GM10266 (cell line): ENCODE data around the gene TAF1A.

ENCODE experiments used
- DNase-seq: peaks from one replicate; pipeline ENCODE4 v3.0.0; 2012; ENCODE audit errors: extremely low spot score
- TF ChIP-seq, protein P1 (sequence below): IDR thresholded peaks from 2 replicates; pipeline ENCODE4 v1.5.1; 2012; ENCODE audit warnings: mild to moderate bottlenecking, low read depth; ENCODE audit not compliant: control insufficient read depth, insufficient read depth; ENCODE audit errors: missing control alignments

Gene TAF1A

DNA sequence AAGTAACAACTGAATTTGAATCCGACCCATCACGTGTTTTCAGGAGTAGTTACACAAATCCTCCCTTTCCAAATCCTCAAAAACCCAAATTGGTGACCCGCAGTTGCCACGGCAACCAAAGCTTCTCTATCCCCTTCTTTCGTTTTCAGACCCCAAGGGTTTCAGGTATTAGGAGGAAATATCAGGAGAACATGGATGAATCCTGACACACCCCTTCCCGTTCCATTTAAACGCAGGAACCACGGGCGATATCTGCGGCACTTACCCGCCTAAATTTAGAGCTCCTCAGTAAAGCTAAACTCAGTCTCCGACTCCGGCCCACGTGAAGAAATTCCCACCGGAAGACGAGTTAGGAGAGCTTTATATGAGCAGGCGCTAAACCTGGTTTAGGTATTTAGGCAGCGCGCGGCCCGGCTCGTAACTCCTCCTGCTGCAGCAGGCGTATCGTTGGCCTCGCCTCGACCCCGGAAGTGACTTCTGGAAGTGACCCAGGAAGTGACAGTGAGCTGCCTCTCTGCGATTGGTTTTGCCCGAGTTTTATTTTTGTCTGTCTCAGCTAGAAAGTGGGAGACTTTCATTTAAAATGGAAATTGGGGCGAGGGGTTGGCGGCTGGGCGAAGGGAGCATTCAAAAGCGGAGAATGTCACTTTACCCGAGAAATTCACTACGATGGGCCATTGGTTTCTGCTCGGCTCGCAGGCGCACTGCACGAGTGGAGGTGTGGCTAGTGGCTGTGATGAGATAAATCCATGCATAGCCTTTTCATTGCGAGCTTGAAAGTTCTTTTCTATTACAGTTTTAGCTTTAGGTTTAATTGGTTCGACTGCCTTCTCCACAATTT is at the start of gene TAF1A:
TSS of gene TAF1A (minus strand) at position 472 of the 841 bp plus-strand sequence.
- TF ChIP-seq, protein P1, sequence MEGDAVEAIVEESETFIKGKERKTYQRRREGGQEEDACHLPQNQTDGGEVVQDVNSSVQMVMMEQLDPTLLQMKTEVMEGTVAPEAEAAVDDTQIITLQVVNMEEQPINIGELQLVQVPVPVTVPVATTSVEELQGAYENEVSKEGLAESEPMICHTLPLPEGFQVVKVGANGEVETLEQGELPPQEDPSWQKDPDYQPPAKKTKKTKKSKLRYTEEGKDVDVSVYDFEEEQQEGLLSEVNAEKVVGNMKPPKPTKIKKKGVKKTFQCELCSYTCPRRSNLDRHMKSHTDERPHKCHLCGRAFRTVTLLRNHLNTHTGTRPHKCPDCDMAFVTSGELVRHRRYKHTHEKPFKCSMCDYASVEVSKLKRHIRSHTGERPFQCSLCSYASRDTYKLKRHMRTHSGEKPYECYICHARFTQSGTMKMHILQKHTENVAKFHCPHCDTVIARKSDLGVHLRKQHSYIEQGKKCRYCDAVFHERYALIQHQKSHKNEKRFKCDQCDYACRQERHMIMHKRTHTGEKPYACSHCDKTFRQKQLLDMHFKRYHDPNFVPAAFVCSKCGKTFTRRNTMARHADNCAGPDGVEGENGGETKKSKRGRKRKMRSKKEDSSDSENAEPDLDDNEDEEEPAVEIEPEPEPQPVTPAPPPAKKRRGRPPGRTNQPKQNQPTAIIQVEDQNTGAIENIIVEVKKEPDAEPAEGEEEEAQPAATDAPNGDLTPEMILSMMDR = no peak
- DNase-seq = peak; percentile 82

DNA sequence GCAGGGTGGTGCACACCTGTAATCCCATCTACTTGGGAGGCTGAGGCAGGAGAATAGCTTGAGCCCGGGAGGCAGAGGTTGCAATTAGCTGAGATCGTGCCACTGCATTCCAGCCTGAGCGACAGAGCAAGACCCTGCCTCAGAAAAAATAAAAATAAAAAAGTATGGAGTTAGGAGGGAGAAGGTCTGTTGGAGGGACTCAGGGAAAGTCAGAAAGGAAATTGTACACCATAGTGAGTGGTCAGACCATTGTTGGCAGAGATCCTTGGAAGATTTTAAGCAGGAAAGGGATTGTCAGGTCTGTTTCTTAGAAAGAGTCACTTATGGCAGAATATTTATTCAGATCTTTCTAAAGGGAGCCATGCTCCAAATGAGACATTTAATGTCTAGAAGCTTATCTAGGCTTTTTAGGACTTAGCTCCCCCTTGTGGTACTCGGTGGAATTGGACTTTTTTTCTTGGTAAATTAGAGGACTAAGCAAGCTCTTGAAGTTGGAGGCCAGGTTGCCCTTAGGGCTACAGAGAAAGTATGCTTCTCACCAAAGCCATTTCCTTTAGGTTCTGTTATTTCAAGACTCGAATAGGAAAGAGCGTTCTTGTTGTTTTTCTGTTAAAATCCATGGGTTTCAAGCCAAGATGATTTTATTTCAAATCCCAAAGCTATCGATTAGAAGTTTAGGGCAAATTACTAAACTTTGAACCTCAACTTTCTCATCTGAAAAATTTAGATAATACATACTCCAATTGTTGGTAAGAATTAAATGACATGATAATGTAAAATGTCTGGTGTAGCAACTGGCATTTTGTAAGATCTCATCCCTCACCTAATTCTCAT is 44.7 kb upstream of the TAF1A start:
- TF ChIP-seq, protein P1 = peak; percentile 84
- peak; percentile 59 for DNase-seq

DNA sequence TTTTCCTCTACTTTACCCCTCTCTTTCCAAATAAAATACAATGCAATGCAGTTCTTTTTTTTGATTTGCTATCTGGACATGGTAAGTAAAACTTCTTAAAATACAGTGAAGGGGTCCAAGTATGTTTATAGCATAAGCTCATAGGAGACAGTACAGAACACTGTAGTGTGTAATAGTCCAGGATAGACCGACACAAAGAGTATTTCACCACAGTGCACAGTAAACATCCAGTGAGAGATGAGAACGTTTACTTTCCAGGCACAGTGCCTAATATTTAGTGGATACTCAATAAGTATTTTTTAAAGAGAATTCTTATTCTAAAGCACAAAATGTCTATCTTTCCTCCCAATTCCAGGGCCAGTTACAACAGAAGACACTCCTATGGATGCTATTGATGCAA is 43.0 kb upstream of the TAF1A start:
- no peak for DNase-seq

DNA sequence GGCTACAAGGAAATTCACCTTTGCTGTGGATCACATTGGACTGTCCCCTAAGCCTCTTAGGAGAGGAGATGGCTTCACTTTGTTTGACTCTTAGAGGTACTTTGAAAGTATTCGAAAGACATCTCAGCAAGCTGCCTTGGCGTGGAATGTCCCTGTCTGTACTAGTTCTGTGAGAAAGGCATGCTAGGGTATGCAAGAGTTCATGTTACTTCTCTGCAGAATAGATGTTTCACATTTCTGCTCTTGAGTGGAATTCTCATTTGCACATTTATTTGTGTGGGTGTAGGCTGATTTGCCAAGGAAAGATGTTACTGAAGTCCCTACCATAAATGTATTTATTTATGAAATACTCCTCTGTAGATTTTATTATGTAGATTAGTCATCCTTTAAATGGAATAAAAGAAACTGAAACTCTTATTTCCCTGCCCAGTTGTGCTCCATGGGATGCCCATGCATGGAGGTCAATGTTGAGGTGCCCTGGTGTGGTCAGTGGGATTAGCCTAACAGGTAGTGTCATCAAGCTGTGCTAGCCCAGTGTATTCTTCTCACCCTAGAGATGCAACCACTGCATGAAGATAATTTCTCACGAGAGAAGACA is 42.0 kb upstream of the TAF1A start:
- no peak for DNase-seq
- TF ChIP-seq, protein P1 = no peak

More for the DNA sequence above, 43.0 kb upstream of the TAF1A start:
- TF ChIP-seq, protein P1 = no peak

DNA sequence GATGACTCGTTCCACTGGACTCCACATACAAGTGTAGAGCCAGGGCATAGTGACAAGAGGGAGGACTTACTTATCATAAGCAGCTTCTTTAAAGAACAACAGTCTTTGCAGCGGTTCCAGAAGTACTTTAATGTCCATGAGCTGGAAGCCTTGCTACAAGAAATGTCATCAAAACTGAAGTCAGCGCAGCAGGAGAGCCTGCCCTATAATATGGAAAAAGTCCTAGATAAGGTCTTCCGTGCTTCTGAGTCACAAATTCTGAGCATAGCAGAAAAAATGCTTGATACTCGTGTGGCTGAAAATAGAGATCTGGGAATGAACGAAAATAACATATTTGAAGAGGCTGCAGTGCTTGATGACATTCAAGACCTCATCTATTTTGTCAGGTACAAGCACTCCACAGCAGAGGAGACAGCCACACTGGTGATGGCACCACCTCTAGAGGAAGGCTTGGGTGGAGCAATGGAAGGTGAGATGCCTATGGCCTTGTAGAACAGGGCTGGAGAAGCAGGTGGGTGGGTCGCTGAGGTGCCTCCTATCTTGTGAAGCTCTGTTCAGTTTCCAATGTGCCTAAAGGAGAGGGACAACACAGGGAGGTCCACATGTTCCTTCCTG is 40.3 kb upstream of the TAF1A start:
- TF ChIP-seq, protein P1 = no peak
- no peak for DNase-seq

DNA sequence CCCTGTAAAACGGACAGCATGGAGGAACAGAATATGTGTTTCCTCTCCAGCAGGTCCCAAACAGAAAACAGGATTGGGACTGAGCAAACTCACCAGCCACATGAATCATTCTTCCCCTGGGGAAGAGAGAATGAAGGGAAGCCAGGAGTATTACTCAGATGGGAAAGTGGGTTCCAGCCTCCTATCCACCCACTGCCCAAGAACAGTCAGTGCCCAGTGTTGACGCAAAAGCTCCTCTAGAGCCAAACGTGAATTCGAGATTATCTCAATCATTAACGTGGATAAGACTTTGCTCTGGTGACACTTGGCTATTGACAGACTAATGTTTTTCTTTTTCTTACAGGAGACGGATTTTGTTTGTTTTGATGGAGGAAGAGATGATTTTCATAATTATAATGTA is 37.5 kb upstream of the TAF1A start:
- no peak for DNase-seq
- TF ChIP-seq, protein P1 = no peak
